Trophoblast cell (in vitro differentiated cells and primary cell): ENCODE results near the gene SRPK2.

Source experiments
- DNase-seq, 2 donors: peaks; one replicate each; pipeline ENCODE4 v3.0.0-alpha.2; 2016
- H2AFZ ChIP-seq: 2 replicates; pipeline ENCODE4 v1.6.1; 2013; ENCODE audit warnings: low read length, moderate library complexity, mild to moderate bottlenecking; ENCODE audit not compliant: insufficient read depth, poor library complexity
- H2AK5ac ChIP-seq: 2 replicates; pipeline ENCODE4 v1.6.1; 2013; ENCODE audit warnings: mild to moderate bottlenecking, low read length
- H2BK120ac ChIP-seq: 2 replicates; pipeline ENCODE4 v1.6.1; 2013; ENCODE audit warnings: low read length, mild to moderate bottlenecking, moderate library complexity; ENCODE audit not compliant: insufficient read depth, poor library complexity
- H2BK12ac ChIP-seq: 2 replicates; pipeline ENCODE4 v1.6.1; 2013; ENCODE audit warnings: mild to moderate bottlenecking, low read length, moderate library complexity
- H2BK5ac ChIP-seq: 2 replicates; pipeline ENCODE4 v1.6.1; 2013; ENCODE audit warnings: low read length, low read depth, moderate library complexity, mild to moderate bottlenecking; ENCODE audit not compliant: poor library complexity
- H3K14ac ChIP-seq: 2 replicates; pipeline ENCODE4 v1.6.1; 2013; ENCODE audit warnings: mild to moderate bottlenecking, low read length
- H3K18ac ChIP-seq: 2 replicates; pipeline ENCODE4 v1.6.1; 2013; ENCODE audit warnings: mild to moderate bottlenecking, low read length
- H3K23ac ChIP-seq: 2 replicates; pipeline ENCODE4 v1.6.1; 2013; ENCODE audit warnings: low read length
- H3K27ac ChIP-seq: 2 replicates; pipeline ENCODE4 v1.5.1; 2013; ENCODE audit warnings: low read depth, mild to moderate bottlenecking, inconsistent platforms, low read length, moderate library complexity
- H3K27me3 ChIP-seq: 2 replicates; pipeline ENCODE4 v1.6.1; 2013; ENCODE audit warnings: inconsistent platforms, mild to moderate bottlenecking, low read length, moderate library complexity; ENCODE audit not compliant: insufficient read depth
- H3K36me3 ChIP-seq, 2 experiments: 1 replicate in 1 of 2; 2 replicates in 1 of 2; pipeline ENCODE4 v1.6.1; 2013; ENCODE audit warnings: low read length in 2 of 2, mild to moderate bottlenecking in 2 of 2, moderate library complexity in 1 of 2; ENCODE audit not compliant: insufficient read depth in 2 of 2, control insufficient read depth in 1 of 2
- H3K4ac ChIP-seq: 2 replicates; pipeline ENCODE4 v1.6.1; 2013; ENCODE audit warnings: low read depth, mild to moderate bottlenecking, low read length, moderate library complexity
- H3K4me1 ChIP-seq, 2 experiments: 1 replicate in 1 of 2; 2 replicates in 1 of 2; pipeline ENCODE4 v1.6.1; 2013; ENCODE audit warnings: low read length in 2 of 2, mild to moderate bottlenecking in 2 of 2, moderate library complexity in 1 of 2; ENCODE audit not compliant: insufficient read depth in 2 of 2, control insufficient read depth in 1 of 2
- H3K4me2 ChIP-seq: 2 replicates; pipeline ENCODE4 v1.6.1; 2013; ENCODE audit warnings: inconsistent platforms, mild to moderate bottlenecking, low read length, moderate library complexity
- H3K4me3 ChIP-seq: 2 replicates; pipeline ENCODE4 v1.5.1; 2013; ENCODE audit warnings: mild to moderate bottlenecking, low read depth, low read length, inconsistent platforms
- H3K79me1 ChIP-seq: one replicate; pipeline ENCODE4 v1.6.1; 2013; ENCODE audit warnings: low read length
- H3K79me2 ChIP-seq: 2 replicates; pipeline ENCODE4 v1.6.1; 2013; ENCODE audit warnings: low read length, mild to moderate bottlenecking; ENCODE audit not compliant: control insufficient read depth, insufficient read depth, poor library complexity
- H3K9ac ChIP-seq: 2 replicates; pipeline ENCODE4 v1.6.1; 2013; ENCODE audit warnings: mild to moderate bottlenecking, low read length
- H3K9me3 ChIP-seq: 2 replicates; pipeline ENCODE4 v1.6.1; 2013; ENCODE audit warnings: low read depth, mild to moderate bottlenecking, control low read depth, inconsistent platforms, low read length; ENCODE audit not compliant: insufficient read depth
- H4K12ac ChIP-seq: 2 replicates; pipeline ENCODE4 v1.6.1; 2013; ENCODE audit warnings: low read depth, mild to moderate bottlenecking, low read length, moderate library complexity
- H4K8ac ChIP-seq: 2 replicates; pipeline ENCODE4 v1.6.1; 2013; ENCODE audit warnings: low read depth, mild to moderate bottlenecking, low read length, moderate library complexity
- H4K91ac ChIP-seq: one replicate; pipeline ENCODE4 v1.6.1; 2013; ENCODE audit warnings: low read depth, mild to moderate bottlenecking, low read length, moderate library complexity
- WGBS: extraction: QIAGEN DNeasy Blood & Tissue Kit; methylation state at CpG from one replicate; pipeline ENCODE4 v1.1.7; 2013; ENCODE audit warnings: missing lambda C conversion rate; ENCODE audit not compliant: insufficient read length, insufficient coverage; ENCODE audit errors: extremely low coverage; 5-methylcytosine and 5-hydroxymethylcytosine counted together

SRPK2 gene

GRCh38 chr7:105086850-105087249 is 301.9 kb downstream of the SRPK2 start:
- H3K4ac ChIP-seq: no peak overlapping the region
- no peak overlapping the region for H2AK5ac ChIP-seq
- H3K9ac ChIP-seq: no peak overlapping the region
- peaks cover 9 to 14% of the 10 kb centered on the region in 2 experiments for H3K36me3 ChIP-seq
- no peak overlapping the region for H2BK5ac ChIP-seq
- no peak overlapping the region for H3K23ac ChIP-seq
- no peak overlapping the region for H3K27ac ChIP-seq
- H4K91ac ChIP-seq: no peak overlapping the region
- no peaks in the 10 kb centered on the region for H3K79me1 ChIP-seq
- no peak overlapping the region for H2BK12ac ChIP-seq
- no peaks in the 10 kb centered on the region for H3K79me2 ChIP-seq
- H4K12ac ChIP-seq: no peak overlapping the region
- H2BK120ac ChIP-seq: no peak overlapping the region
- no peak for DNase-seq
- WGBS: no CpG with 5 or more reads among the region's 3 CpGs
- no peak overlapping the region for H3K18ac ChIP-seq
- H4K8ac ChIP-seq: no peak overlapping the region
- no peak overlapping the region for H2AFZ ChIP-seq
- H3K4me2 ChIP-seq: no peak overlapping the region
- H3K9me3 ChIP-seq: no peaks in the 10 kb centered on the region
- no peaks in the 10 kb centered on the region for H3K4me1 ChIP-seq
- no peaks in the 10 kb centered on the region for H3K27me3 ChIP-seq
- H3K14ac ChIP-seq: no peak overlapping the region
- no peak overlapping the region for H3K4me3 ChIP-seq

GRCh38 chr7:105084581-105084980 is 304.1 kb downstream of the SRPK2 start:
- Histone ChIP-seq H3K27ac (no peak overlapping the region), H3K79me1 (no peaks in the 10 kb centered on the region), H3K4me3 (no peak overlapping the region), H4K12ac (no peak overlapping the region), H2BK120ac (no peak overlapping the region), H3K14ac (no peak overlapping the region), H3K9me3 (no peaks in the 10 kb centered on the region), H2AFZ (no peak overlapping the region), H4K91ac (no peak overlapping the region), H3K4ac (no peak overlapping the region), H3K27me3 (no peaks in the 10 kb centered on the region), H4K8ac (no peak overlapping the region), H3K18ac (no peak overlapping the region), H2BK5ac (no peak overlapping the region), H3K4me1 (no peaks in the 10 kb centered on the region), H2AK5ac (no peak overlapping the region), H3K23ac (no peak overlapping the region), H3K79me2 (no peaks in the 10 kb centered on the region), H2BK12ac (no peak overlapping the region), H3K4me2 (no peak overlapping the region), H3K36me3 (peaks cover 19 to 27% of the 10 kb centered on the region in 2 experiments), H3K9ac (no peak overlapping the region)
- no CpG with 5 or more reads among the region's 1 CpG for WGBS
- DNase-seq: no peak

- Histone ChIP-seq H3K9me3 (no peaks in the 10 kb centered on the region), H3K36me3 (peaks cover 26 to 28% of the 10 kb centered on the region in 2 experiments), H3K79me1 (no peaks in the 10 kb centered on the region), H2BK5ac (no peak overlapping the region), H3K23ac (no peak overlapping the region), H4K8ac (no peak overlapping the region), H4K91ac (no peak overlapping the region), H3K4me2 (no peak overlapping the region), H3K4ac (no peak overlapping the region), H3K14ac (no peak overlapping the region), H3K27me3 (no peaks in the 10 kb centered on the region), H3K9ac (no peak overlapping the region), H3K79me2 (no peaks in the 10 kb centered on the region), H3K4me3 (no peak overlapping the region), H2BK12ac (no peak overlapping the region), H2AK5ac (no peak overlapping the region), H3K4me1 (no peaks in the 10 kb centered on the region), H3K27ac (no peak overlapping the region), H3K18ac (no peak overlapping the region), H4K12ac (no peak overlapping the region), H2BK120ac (no peak overlapping the region), H2AFZ (no peak overlapping the region)
- no peak for DNase-seq
- no CpG with 5 or more reads among the region's 6 CpGs for WGBS
Measured at GRCh38 chr7:105079348-105079747, 309.4 kb downstream of the SRPK2 start.

GRCh38 chr7:105073143-105073542 is 315.6 kb downstream of the SRPK2 start:
- H3K27ac ChIP-seq: no peak overlapping the region
- no peak overlapping the region for H3K23ac ChIP-seq
- WGBS: no CpG with 5 or more reads among the region's 1 CpG
- H3K14ac ChIP-seq: no peak overlapping the region
- H3K4ac ChIP-seq: no peak overlapping the region
- H2AK5ac ChIP-seq: no peak overlapping the region
- no peak overlapping the region for H3K18ac ChIP-seq
- H3K4me2 ChIP-seq: no peak overlapping the region
- H4K12ac ChIP-seq: no peak overlapping the region
- peaks cover 19% of the 10 kb centered on the region in 2 experiments for H3K36me3 ChIP-seq
- H2AFZ ChIP-seq: no peak overlapping the region
- H3K79me1 ChIP-seq: no peaks in the 10 kb centered on the region
- H3K27me3 ChIP-seq: no peaks in the 10 kb centered on the region
- no peak overlapping the region for H2BK120ac ChIP-seq
- no peak overlapping the region for H3K9ac ChIP-seq
- no peaks in the 10 kb centered on the region for H3K9me3 ChIP-seq
- DNase-seq: no peak
- H4K8ac ChIP-seq: no peak overlapping the region
- H2BK12ac ChIP-seq: no peak overlapping the region
- H3K4me3 ChIP-seq: no peak overlapping the region
- no peak overlapping the region for H4K91ac ChIP-seq
- H2BK5ac ChIP-seq: no peak overlapping the region
- no peaks in the 10 kb centered on the region for H3K4me1 ChIP-seq
- no peaks in the 10 kb centered on the region for H3K79me2 ChIP-seq
